WTC11 (cell line): ENCODE results near the gene FYN. TPM values are rescaled to one million over a fixed set of nuclear protein-coding genes. Genes with fewer than 3 reads are reported as not detected.
A peak's percentile ranks its signal among the peaks of the same experiment; 100 is the strongest.

Experiments
- ATAC-seq: fragments of 200-7000 bp; cut with Tn5 transposase; 2 replicates; pipeline ENCODE4 v1.10.0; 2021; ENCODE audit warnings: mild to moderate bottlenecking, moderate library complexity
- CTCF ChIA-PET: fragments of 300-600 bp; sonication (Branson Sonifier 250); formaldehyde crosslinking; loops from one replicate; lab custom pipeline; 2021; ENCODE audit warnings: antibody characterized with exemption; lab: Charles Lee
- POLR2A ChIA-PET: fragments of 350-600 bp; sonication (Branson Sonifier 250); formaldehyde crosslinking; loops from one replicate; lab custom pipeline; 2021; ENCODE audit warnings: antibody characterized with exemption; lab: Charles Lee
- DNase-seq: peaks from one replicate; pipeline ENCODE4 v3.0.0; 2021; ENCODE audit warnings: low spot score
- H3K27ac Mint-ChIP-seq: 2 replicates; pipeline ENCODE4 v1.8.0; 2021; ENCODE audit warnings: mixed read lengths
- H3K27me3 Mint-ChIP-seq: 2 replicates; pipeline ENCODE4 v1.8.0; 2021; ENCODE audit warnings: low read depth, mild to moderate bottlenecking, moderate library complexity, mixed read lengths
- H3K36me3 Mint-ChIP-seq: 2 replicates; pipeline ENCODE4 v1.8.0; 2021; ENCODE audit warnings: mixed read lengths
- H3K4me1 Mint-ChIP-seq: 2 replicates; pipeline ENCODE4 v1.8.0; 2022; ENCODE audit warnings: mixed read lengths
- H3K4me3 Mint-ChIP-seq: 2 replicates; pipeline ENCODE4 v1.8.0; 2021; ENCODE audit warnings: mild to moderate bottlenecking, moderate library complexity, mixed read lengths
- H3K9me3 Mint-ChIP-seq: 2 replicates; pipeline ENCODE4 v1.8.0; 2021; ENCODE audit warnings: mixed read lengths
- ATF1 ChIP-seq: sonication (generic); formaldehyde crosslinking; IDR thresholded peaks from 2 replicates; pipeline ENCODE4 v1.8.1; 2023; ENCODE audit warnings: mild to moderate bottlenecking, moderate library complexity, missing genetic modification reagents
- ATF6 ChIP-seq: sonication (generic); formaldehyde crosslinking; IDR thresholded peaks from 2 replicates; pipeline ENCODE4 v1.8.1; 2023; ENCODE audit warnings: mild to moderate bottlenecking, missing genetic modification reagents
- CREB1 ChIP-seq: sonication (generic); formaldehyde crosslinking; IDR thresholded peaks from 2 replicates; pipeline ENCODE4 v1.8.0; 2023; ENCODE audit warnings: mild to moderate bottlenecking, missing genetic modification reagents
- EMX1 ChIP-seq: fragments of 250-450 bp; sonication (Bioruptor Pico); IDR thresholded peaks from 2 replicates; pipeline ENCODE4 v1.8.0; 2021; ENCODE audit warnings: mild to moderate bottlenecking
- GRHL2 ChIP-seq: fragments of 250-450 bp; sonication (Bioruptor Pico); IDR thresholded peaks from 2 replicates; pipeline ENCODE4 v1.8.0; 2022; ENCODE audit warnings: mild to moderate bottlenecking, moderate library complexity; ENCODE audit not compliant: insufficient replicate concordance, severe bottlenecking
- HMGXB4 ChIP-seq: sonication (generic); formaldehyde crosslinking; IDR thresholded peaks from 2 replicates; pipeline ENCODE4 v1.8.1; 2023; ENCODE audit warnings: mild to moderate bottlenecking, moderate library complexity, missing genetic modification reagents
- MXD4 ChIP-seq: fragments of 250-450 bp; sonication (Bioruptor Pico); IDR thresholded peaks from 2 replicates; pipeline ENCODE4 v1.8.0; 2021; ENCODE audit warnings: mild to moderate bottlenecking, moderate library complexity, borderline replicate concordance
- NFE2L1 ChIP-seq: sonication (generic); formaldehyde crosslinking; IDR thresholded peaks from 2 replicates; pipeline ENCODE4 v1.8.1; 2023; ENCODE audit warnings: missing genetic modification reagents
- NFYB ChIP-seq: sonication (generic); formaldehyde crosslinking; conservative IDR thresholded peaks from 2 replicates; pipeline ENCODE4 v1.8.0; 2022; ENCODE audit warnings: low read depth, missing genetic modification reagents
- OVOL2 ChIP-seq: fragments of 250-450 bp; sonication (Bioruptor Pico); IDR thresholded peaks from 2 replicates; pipeline ENCODE4 v1.9.0; 2021; ENCODE audit warnings: mild to moderate bottlenecking, borderline replicate concordance
- PREB ChIP-seq: sonication (generic); formaldehyde crosslinking; IDR thresholded peaks from 2 replicates; pipeline ENCODE4 v1.8.1; 2022; ENCODE audit warnings: mild to moderate bottlenecking, missing genetic modification reagents, moderate library complexity, borderline replicate concordance
- SMAD4 ChIP-seq: sonication (generic); formaldehyde crosslinking; IDR thresholded peaks from 2 replicates; pipeline ENCODE4 v1.8.0; 2022; ENCODE audit warnings: mild to moderate bottlenecking, missing genetic modification reagents
- USF2 ChIP-seq: sonication (generic); formaldehyde crosslinking; IDR thresholded peaks from 2 replicates; pipeline ENCODE4 v1.8.1; 2023; ENCODE audit warnings: mild to moderate bottlenecking, missing genetic modification reagents, moderate library complexity
- total RNA-seq: library from RNA; stranded (reverse); gene quantifications from 3 replicates; pipeline ENCODE4 v1.2.3, GENCODE V29; 2021

The FYN gene
- total RNA-seq, 1 experiment from 2014 or later = 63.9 TPM

GRCh38 chr6:111747829-111748228 is 125.4 kb downstream of the FYN start:
- no peak for TF ChIP-seq ATF1 (CRISPR knock-in tag)
- TF ChIP-seq ATF6 = no peak
- H3K4me1 Mint-ChIP-seq = peaks cover 66% of the 10 kb centered on the region
- no peaks in the 10 kb centered on the region for H3K36me3 Mint-ChIP-seq
- POLR2A ChIA-PET = no interaction called here
- no peaks in the 10 kb centered on the region for H3K27me3 Mint-ChIP-seq
- peak overlapping the region; percentile 32 for H3K27ac Mint-ChIP-seq
- no peak for ATAC-seq
- no peaks in the 10 kb centered on the region for H3K9me3 Mint-ChIP-seq
- no peak overlapping the region for H3K4me3 Mint-ChIP-seq
- DNase-seq = no peak
- CTCF ChIA-PET = interaction anchor here (1.0 kb wide), 1 partner anchor 23 kb away, joined by 3 read pairs; no protein-coding TSS in a partner anchor

GRCh38 chr6:111747396-111747795 is 125.9 kb downstream of the FYN start:
- CTCF ChIA-PET = interaction anchor here (1.0 kb wide), 1 partner anchor 24 kb away, joined by 3 read pairs; no protein-coding TSS in a partner anchor
- DNase-seq = no peak
- H3K36me3 Mint-ChIP-seq = peaks cover 3% of the 10 kb centered on the region; the same call in 1 of the 2 replicates
- H3K4me3 Mint-ChIP-seq = no peak overlapping the region
- TF ChIP-seq NFYB (CRISPR knock-in tag) = no peak
- no peak for TF ChIP-seq USF2 (CRISPR knock-in tag)
- no peak for TF ChIP-seq EMX1 (CRISPR knock-in tag)
- no peak for TF ChIP-seq CREB1 (CRISPR knock-in tag)
- no peak for TF ChIP-seq HMGXB4
- TF ChIP-seq NFE2L1 (CRISPR knock-in tag) = no peak
- peaks cover 64% of the 10 kb centered on the region for H3K4me1 Mint-ChIP-seq
- peak overlapping the region; percentile 32; the same call in 1 of the 2 replicates for H3K27ac Mint-ChIP-seq
- POLR2A ChIA-PET = no interaction called here
- no peaks in the 10 kb centered on the region for H3K9me3 Mint-ChIP-seq
- H3K27me3 Mint-ChIP-seq = no peaks in the 10 kb centered on the region
- ATAC-seq = peak; percentile 56

- POLR2A ChIA-PET = no interaction called here
- CTCF ChIA-PET = no interaction called here
- H3K4me3 Mint-ChIP-seq = no peak overlapping the region
- H3K9me3 Mint-ChIP-seq = no peaks in the 10 kb centered on the region
- no peak for TF ChIP-seq OVOL2 (CRISPR knock-in tag)
- no peak for TF ChIP-seq MXD4
- TF ChIP-seq GRHL2 (CRISPR knock-in tag) = no peak
- no peak for TF ChIP-seq ATF6
- no peak for TF ChIP-seq PREB (CRISPR knock-in tag)
- no peak for TF ChIP-seq ATF1 (CRISPR knock-in tag)
- TF ChIP-seq SMAD4 (CRISPR knock-in tag) = no peak
- DNase-seq (no peak), ATAC-seq (no peak)
- peaks cover 60% of the 10 kb centered on the region for H3K4me1 Mint-ChIP-seq
- H3K27ac Mint-ChIP-seq = no peak overlapping the region
- H3K27me3 Mint-ChIP-seq = no peaks in the 10 kb centered on the region
- H3K36me3 Mint-ChIP-seq = peaks cover 3% of the 10 kb centered on the region; the same call in 1 of the 2 replicates
These were observed 126.3 kb downstream of the FYN start for GRCh38 chr6:111746983-111747382.
